Neural cell (in vitro differentiated cells): ENCODE results near the gene EXOC3L2. TPM values are rescaled to one million over a fixed set of nuclear protein-coding genes. Genes with fewer than 3 reads are reported as not detected.

ENCODE experiments used
- H2AFZ ChIP-seq: fragments of 200-600, 300-800 bp; sonication (generic), shearing (Covaris generic); 2 replicates; pipeline ENCODE4 v1.6.0; 2014; ENCODE audit warnings: low read depth, mild to moderate bottlenecking, antibody characterized with exemption, low read length, moderate library complexity
- H3F3A ChIP-seq: fragments of 200-600 bp; shearing (Covaris generic); 2 replicates; pipeline ENCODE4 v1.6.1; 2016; ENCODE audit warnings: mild to moderate bottlenecking, moderate library complexity, mixed read lengths, antibody characterized with exemption, low read length; ENCODE audit not compliant: insufficient read depth, poor library complexity, severe bottlenecking
- H3K27ac ChIP-seq: fragments of 200-600, 300-800 bp; sonication (generic), shearing (Covaris generic); 2 replicates; pipeline ENCODE4 v1.5.1; 2014; ENCODE audit warnings: mild to moderate bottlenecking, low read length, moderate library complexity
- H3K27me3 ChIP-seq: fragments of 300-800, 200-600 bp; sonication (generic), shearing (Covaris generic); 2 replicates; pipeline ENCODE4 v1.6.0; 2014; ENCODE audit warnings: mild to moderate bottlenecking, low read depth, low read length, moderate library complexity; ENCODE audit not compliant: insufficient read depth
- H3K36me3 ChIP-seq: fragments of 300-800, 200-600 bp; sonication (generic), shearing (Covaris generic); 2 replicates; pipeline ENCODE4 v1.5.1; 2014; ENCODE audit warnings: mild to moderate bottlenecking, antibody characterized with exemption, low read length, moderate library complexity; ENCODE audit not compliant: insufficient read depth
- H3K4me2 ChIP-seq: fragments of 300-800, 200-600 bp; sonication (generic), shearing (Covaris generic); 2 replicates; pipeline ENCODE4 v1.6.0; 2014; ENCODE audit warnings: mild to moderate bottlenecking, low read length
- H3K4me3 ChIP-seq: fragments of 300-800, 200-600 bp; sonication (generic), shearing (Covaris generic); 2 replicates; pipeline ENCODE4 v1.5.1; 2014; ENCODE audit warnings: mild to moderate bottlenecking, low read length, moderate library complexity
- H3K79me2 ChIP-seq: fragments of 200-600 bp; shearing (Covaris generic); replicated peaks from 2 replicates; pipeline ENCODE4 v1.6.0; 2014; ENCODE audit warnings: mild to moderate bottlenecking, low read length, moderate library complexity; ENCODE audit not compliant: insufficient read depth
- H3K9ac ChIP-seq: fragments of 300-800, 200-600 bp; sonication (generic), shearing (Covaris generic); 2 replicates; pipeline ENCODE4 v1.6.1; 2016; ENCODE audit warnings: mild to moderate bottlenecking, low read length, mixed read lengths
- H3K9me2 ChIP-seq: fragments of 200-600 bp; shearing (Covaris generic); 2 replicates; pipeline ENCODE4 v1.6.1; 2016; ENCODE audit warnings: mild to moderate bottlenecking, low read length, mixed read lengths; ENCODE audit not compliant: insufficient read depth
- H3K9me3 ChIP-seq: fragments of 200-600, 300-800 bp; sonication (generic), shearing (Covaris generic); 2 replicates; pipeline ENCODE4 v1.6.1; 2016; ENCODE audit warnings: mild to moderate bottlenecking, mixed run types, low read length, moderate library complexity, mixed read lengths
- H4K20me1 ChIP-seq: fragments of 200-600 bp; shearing (Covaris generic); 2 replicates; pipeline ENCODE4 v1.6.1; 2016; ENCODE audit warnings: mild to moderate bottlenecking, mixed run types; ENCODE audit not compliant: insufficient read depth
- CTCF ChIP-seq: fragments of 450-650 bp; IDR thresholded peaks from 2 replicates; pipeline ENCODE4 v1.5.1; 2014; ENCODE audit warnings: antibody characterized with exemption, mild to moderate bottlenecking, moderate library complexity; ENCODE audit not compliant: poor library complexity, severe bottlenecking
- EP300 ChIP-seq: fragments of 450-650 bp; conservative IDR thresholded peaks from 2 replicates; pipeline ENCODE4 v1.6.1; 2014; ENCODE audit warnings: antibody characterized with exemption, mild to moderate bottlenecking, moderate library complexity; ENCODE audit not compliant: poor library complexity, severe bottlenecking
- EZH2 ChIP-seq: fragments of 200-600, 300-800 bp; shearing (Covaris generic), sonication (generic); IDR thresholded peaks from 2 replicates; pipeline ENCODE4 v1.6.1; 2014; ENCODE audit warnings: antibody characterized with exemption, low read length, borderline replicate concordance, mild to moderate bottlenecking; ENCODE audit not compliant: insufficient read depth, poor library complexity, severe bottlenecking
- MXI1 ChIP-seq: fragments of 450-650 bp; conservative IDR thresholded peaks from 2 replicates; pipeline ENCODE4 v1.6.1; 2014; ENCODE audit warnings: antibody characterized with exemption, mild to moderate bottlenecking; ENCODE audit not compliant: poor library complexity, severe bottlenecking
- POLR2AphosphoS5 ChIP-seq: IDR thresholded peaks from 2 replicates; pipeline ENCODE4 v1.6.1; 2012
- RAD21 ChIP-seq: fragments of 450-650 bp; conservative IDR thresholded peaks from 2 replicates; pipeline ENCODE4 v1.6.1; 2014; ENCODE audit warnings: antibody characterized with exemption, mild to moderate bottlenecking, moderate library complexity
- REST ChIP-seq: IDR thresholded peaks from 2 replicates; pipeline ENCODE4 v1.6.1; 2012; ENCODE audit warnings: borderline replicate concordance
- SMC3 ChIP-seq: fragments of 450-650 bp; conservative IDR thresholded peaks from 2 replicates; pipeline ENCODE4 v1.6.1; 2014; ENCODE audit warnings: antibody characterized with exemption, mild to moderate bottlenecking, moderate library complexity; ENCODE audit not compliant: poor library complexity
- TAF1 ChIP-seq: IDR thresholded peaks from 2 replicates; pipeline ENCODE4 v1.6.1; 2012; ENCODE audit warnings: low read depth
- polyA plus RNA-seq: library from polyadenylated mRNA; depleted of rRNA; stranded (reverse); fragments of >200 nt; gene quantifications from 2 replicates; pipeline ENCODE4 v1.2.3, GENCODE V29; 2014

EXOC3L2 gene
- polyA plus RNA-seq, 1 donor from 2014 or later, result not detected

- Histone ChIP-seq H2AFZ (no peak overlapping the region), H3K9me3 (no peaks in the 10 kb centered on the region), H3K4me3 (no peak overlapping the region), H3K27me3 (peaks cover 12% of the 10 kb centered on the region), H3K9ac (no peak overlapping the region), H3K4me2 (no peak overlapping the region), H4K20me1 (no peaks in the 10 kb centered on the region), H3K27ac (no peak overlapping the region), H3K79me2 (no peaks in the 10 kb centered on the region), H3F3A (no peaks in the 10 kb centered on the region), H3K9me2 (no peaks in the 10 kb centered on the region), H3K36me3 (no peaks in the 10 kb centered on the region)
- TF ChIP-seq MXI1 (no peak), EP300 (no peak), SMC3 (no peak), TAF1 (no peak), REST (no peak), EZH2 (no peak), CTCF (no peak), POLR2AphosphoS5 (no peak), RAD21 (no peak)
Observed at GRCh38 chr19:45224645-45225044, 20.6 kb downstream of the EXOC3L2 start.

GRCh38 chr19:45223879-45224278 is 21.3 kb downstream of the EXOC3L2 start:
- H3K79me2 ChIP-seq, result no peaks in the 10 kb centered on the region
- H3K27ac ChIP-seq, result no peak overlapping the region
- H3K9ac ChIP-seq, result no peak overlapping the region
- H2AFZ ChIP-seq, result no peak overlapping the region
- no peaks in the 10 kb centered on the region for H3K36me3 ChIP-seq
- no peaks in the 10 kb centered on the region for H4K20me1 ChIP-seq
- H3K4me3 ChIP-seq, result no peak overlapping the region
- H3K9me2 ChIP-seq, result no peaks in the 10 kb centered on the region
- H3K27me3 ChIP-seq, result peaks cover 18% of the 10 kb centered on the region
- no peaks in the 10 kb centered on the region for H3K9me3 ChIP-seq
- TF ChIP-seq REST, result no peak
- TF ChIP-seq EP300, result no peak
- no peak for TF ChIP-seq EZH2
- TF ChIP-seq SMC3, result no peak
- no peak for TF ChIP-seq RAD21
- TF ChIP-seq TAF1, result no peak
- no peak for TF ChIP-seq MXI1
- TF ChIP-seq CTCF, result no peak
- TF ChIP-seq POLR2AphosphoS5, result no peak
- H3F3A ChIP-seq, result no peaks in the 10 kb centered on the region
- H3K4me2 ChIP-seq, result no peak overlapping the region
